KOPT-K1 (cell line): ENCODE data around the gene HDAC9.

Experiments
- H3K27ac ChIP-seq: fragments of 200-600 bp; sonication (generic); 2 replicates; pipeline ENCODE4 v1.5.1; 2016; ENCODE audit warnings: antibody characterized with exemption, mild to moderate bottlenecking, low read depth, low read length; ENCODE audit not compliant: poor library complexity, severe bottlenecking
- H3K36me3 ChIP-seq: fragments of 200-600 bp; sonication (generic); 2 replicates; pipeline ENCODE4 v1.5.1; 2017; ENCODE audit warnings: antibody characterized with exemption, mild to moderate bottlenecking, low read length, moderate library complexity; ENCODE audit not compliant: insufficient read depth
- H3K9me3 ChIP-seq: fragments of 200-600 bp; sonication (generic); 2 replicates; pipeline ENCODE4 v1.5.1; 2017; ENCODE audit warnings: antibody characterized with exemption, low read length, mild to moderate bottlenecking; ENCODE audit not compliant: insufficient read depth, poor library complexity, severe bottlenecking

Gene HDAC9

DNA sequence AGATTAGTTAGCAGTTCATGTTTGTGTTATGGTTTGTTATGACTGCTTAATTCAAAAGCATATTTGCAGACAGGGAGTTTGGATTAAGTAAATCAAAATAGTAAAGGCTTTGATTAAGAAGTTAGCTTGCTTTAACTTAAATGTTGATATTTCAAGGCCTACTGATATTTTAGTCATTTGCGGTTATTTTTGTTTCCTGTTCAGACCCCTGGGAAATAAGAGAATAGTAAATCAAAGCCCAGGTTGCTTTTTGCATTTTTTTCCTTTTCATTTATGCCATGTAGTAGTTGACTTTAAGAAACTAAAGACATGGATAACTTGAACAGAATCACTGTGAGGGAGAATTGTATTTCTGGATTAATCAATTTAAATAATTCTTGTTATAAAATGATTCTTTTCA lies 77.3 kb downstream of the HDAC9 start:
- no peaks in the 10 kb centered on the region for H3K36me3 ChIP-seq

DNA sequence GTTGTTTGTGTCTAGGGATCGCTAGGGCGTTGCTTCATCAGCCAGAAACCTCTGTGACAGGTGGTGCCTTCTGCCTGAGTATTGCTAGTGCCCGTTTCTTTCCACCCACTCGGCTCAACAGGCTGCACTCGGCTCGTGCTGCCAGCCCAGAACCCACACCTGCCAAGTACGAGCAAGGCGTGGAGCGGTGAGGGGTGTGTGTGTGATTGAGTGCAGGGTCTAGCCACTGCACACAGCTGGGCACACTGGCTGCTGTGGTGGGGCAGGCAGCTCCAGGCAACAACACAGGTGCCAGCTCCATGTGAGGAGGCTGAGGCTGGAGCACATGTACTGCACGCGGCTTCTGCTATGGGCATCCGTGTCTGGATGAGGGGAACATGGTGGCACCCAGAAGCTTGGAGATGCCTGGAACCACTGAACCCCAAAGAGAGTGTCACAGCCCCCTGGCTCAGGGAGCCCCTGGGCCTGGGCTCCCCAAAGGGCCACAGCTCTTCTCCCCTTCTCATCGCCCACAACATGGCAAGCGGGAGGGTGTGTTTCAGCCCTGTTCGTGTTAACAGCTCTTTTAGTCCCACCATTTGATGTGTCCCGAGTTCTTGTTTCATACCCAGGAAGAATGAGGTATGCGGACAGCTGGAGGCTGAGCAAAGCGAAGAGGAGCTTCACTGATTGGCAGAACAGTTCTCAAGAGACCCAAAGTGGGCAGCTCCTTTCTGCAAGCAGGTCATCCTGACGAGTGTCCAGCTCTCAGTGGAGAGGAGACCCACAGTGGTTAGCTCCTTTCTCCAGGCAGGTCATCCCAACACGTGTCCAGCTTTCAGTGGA lies 78.1 kb downstream of the HDAC9 start:
- no peak overlapping the region for H3K27ac ChIP-seq
- H3K36me3 ChIP-seq, result no peaks in the 10 kb centered on the region
- no peaks in the 10 kb centered on the region for H3K9me3 ChIP-seq

More for the DNA sequence above, 77.3 kb downstream of the HDAC9 start:
- no peak overlapping the region for H3K27ac ChIP-seq
- no peaks in the 10 kb centered on the region for H3K9me3 ChIP-seq

DNA sequence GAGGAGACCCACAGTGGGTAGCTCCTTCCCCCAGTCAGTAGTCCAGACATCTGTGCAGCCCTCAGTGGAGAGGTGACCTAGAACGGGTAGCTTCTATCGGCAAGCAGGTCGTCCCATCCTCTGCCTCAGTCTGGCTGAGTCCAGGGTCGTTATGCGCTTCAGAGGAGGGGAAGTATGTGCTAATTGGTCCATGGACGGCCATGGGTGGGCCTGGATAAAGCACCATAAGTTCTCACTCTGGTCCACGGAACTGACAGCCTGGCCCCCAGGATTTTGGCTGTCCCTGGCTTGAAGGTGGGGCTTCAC lies 78.6 kb downstream of the HDAC9 start:
- no peaks in the 10 kb centered on the region for H3K36me3 ChIP-seq
- no peak overlapping the region for H3K27ac ChIP-seq
- H3K9me3 ChIP-seq, result no peaks in the 10 kb centered on the region

- Histone ChIP-seq H3K9me3 (no peaks in the 10 kb centered on the region), H3K36me3 (no peaks in the 10 kb centered on the region), H3K27ac (no peak overlapping the region)
These were observed 79.1 kb downstream of the HDAC9 start for GRCh38 chr7:18574676-18575075.

DNA sequence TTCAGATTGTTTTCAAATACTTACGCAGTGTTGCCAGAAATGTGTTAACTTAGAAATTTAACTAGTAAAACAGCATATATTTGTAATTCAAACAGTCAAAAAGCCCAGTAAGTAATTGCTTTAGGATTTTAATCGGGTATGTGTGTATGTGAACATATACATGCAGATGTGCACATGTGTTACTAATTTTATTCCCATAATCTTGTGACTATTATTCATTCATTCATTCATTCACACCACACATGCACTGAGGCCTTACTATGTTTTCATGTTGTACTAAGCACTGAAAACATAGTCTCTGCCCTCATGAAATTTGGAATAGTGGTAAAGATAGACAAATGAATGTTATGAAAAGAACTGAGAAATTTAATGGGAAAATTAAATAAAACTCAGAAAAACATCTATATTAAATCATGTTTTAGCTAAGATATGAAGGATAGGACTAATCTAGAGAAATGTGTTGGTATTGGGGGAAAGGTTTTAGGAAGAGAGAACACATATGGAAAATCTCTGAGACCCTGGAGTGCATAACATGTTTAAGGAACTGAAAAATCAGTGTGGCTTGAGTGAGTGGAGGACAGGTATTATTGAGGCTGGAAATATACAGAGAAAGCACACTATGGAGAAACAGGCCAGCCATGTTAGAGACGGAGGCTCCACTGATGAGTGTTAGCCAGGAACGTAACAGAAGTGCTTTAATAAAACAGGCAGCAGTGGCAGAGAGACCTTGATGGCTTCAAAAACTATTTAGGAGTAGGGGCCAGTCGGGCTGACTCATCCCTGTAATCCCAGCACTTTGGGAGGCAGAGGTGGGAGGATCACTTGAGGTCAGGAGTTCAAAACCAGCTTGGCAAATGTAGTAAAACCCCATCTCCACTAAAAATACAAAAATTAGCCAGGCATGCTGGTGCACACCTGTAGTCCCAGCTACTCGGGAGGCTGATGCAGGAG lies 80.3 kb downstream of the HDAC9 start:
- Histone ChIP-seq H3K36me3 (no peaks in the 10 kb centered on the region), H3K27ac (no peak overlapping the region)

GRCh38 chr7:18577096-18577771 lies 81.7 kb downstream of the HDAC9 start:
- no peaks in the 10 kb centered on the region for H3K36me3 ChIP-seq
- no peaks in the 10 kb centered on the region for H3K9me3 ChIP-seq
- no peak overlapping the region for H3K27ac ChIP-seq

More for the DNA sequence above, 80.3 kb downstream of the HDAC9 start:
- H3K9me3 ChIP-seq, result no peaks in the 10 kb centered on the region

DNA sequence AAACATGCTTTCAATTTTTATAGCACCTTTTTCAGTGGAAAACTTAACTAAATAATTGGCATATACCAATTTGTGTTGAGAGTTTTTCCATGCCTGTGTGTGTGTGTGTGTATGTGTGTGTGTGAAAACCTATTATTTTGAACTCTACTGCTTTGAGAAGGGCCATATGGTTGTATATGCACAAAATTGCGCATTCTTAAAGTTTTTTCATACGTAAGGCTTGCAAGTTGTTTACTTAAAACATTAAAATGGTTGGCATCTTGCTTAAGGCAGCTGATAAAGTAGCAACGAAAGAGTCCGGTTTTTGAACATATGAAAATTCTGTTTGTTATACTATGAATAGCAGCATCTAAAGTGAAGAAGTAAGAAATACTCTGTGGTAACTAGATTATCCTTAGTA lies 84.1 kb downstream of the HDAC9 start:
- Histone ChIP-seq H3K9me3 (no peaks in the 10 kb centered on the region), H3K36me3 (no peaks in the 10 kb centered on the region), H3K27ac (no peak overlapping the region)

DNA sequence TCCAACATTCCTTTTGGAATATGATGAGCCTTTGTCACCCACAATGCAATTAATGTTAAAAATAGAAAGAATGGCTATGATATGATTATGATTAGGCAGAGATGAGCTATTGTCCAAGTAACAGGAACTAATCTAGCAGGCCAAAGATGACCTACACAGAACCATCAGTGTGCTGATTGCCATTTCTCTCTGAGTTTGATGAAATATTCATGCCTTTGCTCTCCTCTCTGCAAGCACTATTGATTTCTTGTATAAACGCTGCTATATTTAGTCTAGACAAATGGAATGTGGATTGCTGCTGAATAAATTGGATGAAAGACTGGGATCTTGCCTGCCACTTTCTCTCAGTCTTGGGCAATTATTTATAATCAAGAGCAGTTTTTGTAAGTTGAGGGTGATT lies 85.4 kb downstream of the HDAC9 start:
- Histone ChIP-seq H3K9me3 (no peaks in the 10 kb centered on the region), H3K36me3 (no peaks in the 10 kb centered on the region), H3K27ac (no peak overlapping the region)

- Histone ChIP-seq H3K36me3 (no peaks in the 10 kb centered on the region), H3K27ac (no peak overlapping the region), H3K9me3 (no peaks in the 10 kb centered on the region)
These were observed 87.8 kb downstream of the HDAC9 start for GRCh38 chr7:18583305-18583704.

- H3K36me3 ChIP-seq, result no peaks in the 10 kb centered on the region
- no peaks in the 10 kb centered on the region for H3K9me3 ChIP-seq
- no peak overlapping the region for H3K27ac ChIP-seq
These were observed 94.7 kb downstream of the HDAC9 start for GRCh38 chr7:18590241-18590640.

- Histone ChIP-seq H3K27ac (no peak overlapping the region), H3K9me3 (no peaks in the 10 kb centered on the region), H3K36me3 (no peaks in the 10 kb centered on the region)
These were observed 95.3 kb downstream of the HDAC9 start for GRCh38 chr7:18590744-18591340.

GRCh38 chr7:18593602-18594279 lies 98.2 kb downstream of the HDAC9 start:
- no peaks in the 10 kb centered on the region for H3K36me3 ChIP-seq
- H3K9me3 ChIP-seq, result no peaks in the 10 kb centered on the region
- no peak overlapping the region for H3K27ac ChIP-seq

- Histone ChIP-seq H3K27ac (no peak overlapping the region), H3K9me3 (peaks cover 19% of the 10 kb centered on the region), H3K36me3 (no peaks in the 10 kb centered on the region)
These were observed 102.2 kb downstream of the HDAC9 start for GRCh38 chr7:18597754-18598153.

GRCh38 chr7:18607025-18607424 lies 111.5 kb downstream of the HDAC9 start:
- Histone ChIP-seq H3K27ac (no peak overlapping the region), H3K36me3 (no peaks in the 10 kb centered on the region), H3K9me3 (peaks cover 20% of the 10 kb centered on the region)
